GM18868 (cell line): ENCODE results near the gene PLXNA4.

Experiments used
- ATAC-seq: cut with Tn5 transposase; IDR thresholded peaks from one replicate; pipeline ENCODE4 v1.9.1; 2021; ENCODE audit warnings: mild to moderate bottlenecking, moderate library complexity; ENCODE audit not compliant: unreplicated experiment

The PLXNA4 gene

DNA sequence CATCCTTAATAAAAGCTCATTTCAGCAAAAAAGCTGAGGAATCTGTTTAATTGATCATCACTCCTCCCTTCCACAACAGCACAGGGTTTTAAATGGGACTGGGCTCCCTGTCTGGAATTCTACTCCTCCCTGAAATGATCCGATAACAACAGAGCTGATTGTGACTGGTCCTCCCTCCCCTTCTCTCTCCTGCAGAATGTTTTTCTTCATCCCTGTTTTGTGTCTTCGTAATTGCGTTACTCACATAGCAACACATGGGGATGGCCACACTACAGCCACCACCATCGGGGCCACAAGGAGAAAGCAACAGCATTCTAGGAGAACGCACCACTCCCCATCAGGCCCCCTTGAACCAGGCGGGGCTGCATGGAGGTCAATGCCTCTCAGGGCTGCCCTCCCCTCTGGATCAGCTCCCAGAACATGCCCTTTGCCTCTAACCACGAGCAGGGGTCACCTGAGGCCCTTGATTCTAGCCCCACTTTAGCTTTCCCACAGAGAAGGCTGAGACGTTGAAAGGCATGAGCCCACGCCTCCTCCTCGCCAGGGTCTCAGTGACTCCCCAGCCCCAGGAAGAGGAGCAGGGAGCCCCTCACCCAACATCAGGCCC, 152.6 kb downstream of the PLXNA4 start:
- ATAC-seq, result no peak

DNA sequence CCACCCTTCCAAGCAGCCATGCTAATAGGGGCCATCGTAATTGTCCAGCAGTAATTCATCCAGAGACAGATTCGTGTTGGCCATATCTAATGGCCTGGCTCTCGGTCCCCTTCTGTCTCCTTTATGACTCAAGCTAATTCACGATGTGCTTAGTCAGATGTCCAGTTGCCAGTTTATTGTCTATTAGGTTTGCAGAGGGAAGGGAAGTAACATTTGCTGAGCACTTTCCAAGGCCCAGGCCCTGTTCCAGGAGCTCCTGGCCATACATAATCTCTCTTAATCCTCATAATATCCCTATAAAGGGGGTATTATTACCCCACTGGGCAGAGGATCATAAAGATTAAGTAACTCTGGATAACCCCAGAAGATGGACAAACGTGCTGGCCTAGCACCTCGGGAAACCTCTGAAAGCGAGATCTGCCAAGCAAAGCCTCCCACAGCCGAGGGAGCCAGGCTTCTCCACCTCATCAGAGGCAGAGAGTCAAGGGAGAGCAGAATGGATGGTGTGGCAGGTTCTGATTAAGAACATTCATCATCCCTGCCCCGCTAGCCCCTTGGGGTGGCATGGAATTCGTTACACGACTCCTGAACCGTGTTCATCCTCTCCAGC, 153.7 kb downstream of the PLXNA4 start:
- ATAC-seq, result no peak

DNA sequence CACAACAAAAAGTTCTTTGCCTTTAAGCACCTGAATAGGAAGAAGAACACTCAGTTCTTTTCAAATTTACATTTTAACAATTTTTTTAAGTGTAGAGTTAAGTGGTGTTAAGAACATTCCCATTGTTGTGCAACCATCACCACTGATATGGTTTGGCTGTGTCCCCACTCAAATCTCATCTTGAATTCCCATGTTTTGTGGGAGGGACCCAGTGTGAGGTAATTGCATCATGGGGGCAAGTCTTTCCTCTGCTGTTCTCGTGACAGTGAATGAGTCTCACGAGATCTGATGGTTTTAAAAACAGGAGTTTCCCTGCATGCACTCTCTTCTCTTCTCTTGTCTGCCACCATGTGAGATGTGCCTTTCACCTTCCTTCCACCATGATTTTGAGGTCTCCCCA, 155.7 kb downstream of the PLXNA4 start:
- ATAC-seq, result no peak

DNA sequence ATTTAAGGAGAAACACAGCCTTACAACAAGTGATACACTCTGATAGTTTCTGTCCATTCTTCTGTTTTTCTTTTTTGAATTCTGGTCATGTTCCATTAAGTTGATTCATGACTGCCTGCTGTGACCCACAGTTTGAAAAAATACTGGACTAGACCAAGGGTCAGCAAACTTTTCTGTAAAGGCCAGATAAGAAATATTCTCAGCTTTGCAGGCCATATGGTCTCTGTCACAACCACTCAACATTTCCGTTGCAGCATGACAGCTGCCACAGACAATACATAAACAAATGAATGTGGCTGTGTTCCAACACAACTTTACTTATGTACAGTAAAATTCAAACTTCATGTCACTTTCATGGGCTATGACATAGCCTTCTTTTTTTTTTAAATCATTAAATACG, 156.7 kb downstream of the PLXNA4 start:
- no peak for ATAC-seq

DNA sequence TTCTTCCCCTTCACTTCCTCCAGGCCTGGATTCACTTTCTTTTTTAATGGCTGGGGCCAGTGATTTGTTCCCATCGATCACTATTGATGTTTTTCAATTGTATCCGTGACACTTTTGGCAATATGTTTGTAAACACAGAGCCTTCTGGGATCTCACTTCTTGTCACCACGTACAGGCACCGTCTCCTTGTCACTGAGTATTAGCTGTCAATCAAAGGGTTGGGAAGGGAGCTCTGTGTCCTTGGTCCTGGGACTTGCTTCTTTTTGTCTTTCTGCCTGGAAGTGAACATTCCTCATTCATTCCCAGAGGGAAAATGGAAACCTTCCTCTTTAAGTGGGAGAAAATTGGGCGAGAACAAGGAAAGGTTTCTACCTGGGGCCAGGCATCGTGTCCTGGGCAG, 157.4 kb downstream of the PLXNA4 start:
- no peak for ATAC-seq

DNA sequence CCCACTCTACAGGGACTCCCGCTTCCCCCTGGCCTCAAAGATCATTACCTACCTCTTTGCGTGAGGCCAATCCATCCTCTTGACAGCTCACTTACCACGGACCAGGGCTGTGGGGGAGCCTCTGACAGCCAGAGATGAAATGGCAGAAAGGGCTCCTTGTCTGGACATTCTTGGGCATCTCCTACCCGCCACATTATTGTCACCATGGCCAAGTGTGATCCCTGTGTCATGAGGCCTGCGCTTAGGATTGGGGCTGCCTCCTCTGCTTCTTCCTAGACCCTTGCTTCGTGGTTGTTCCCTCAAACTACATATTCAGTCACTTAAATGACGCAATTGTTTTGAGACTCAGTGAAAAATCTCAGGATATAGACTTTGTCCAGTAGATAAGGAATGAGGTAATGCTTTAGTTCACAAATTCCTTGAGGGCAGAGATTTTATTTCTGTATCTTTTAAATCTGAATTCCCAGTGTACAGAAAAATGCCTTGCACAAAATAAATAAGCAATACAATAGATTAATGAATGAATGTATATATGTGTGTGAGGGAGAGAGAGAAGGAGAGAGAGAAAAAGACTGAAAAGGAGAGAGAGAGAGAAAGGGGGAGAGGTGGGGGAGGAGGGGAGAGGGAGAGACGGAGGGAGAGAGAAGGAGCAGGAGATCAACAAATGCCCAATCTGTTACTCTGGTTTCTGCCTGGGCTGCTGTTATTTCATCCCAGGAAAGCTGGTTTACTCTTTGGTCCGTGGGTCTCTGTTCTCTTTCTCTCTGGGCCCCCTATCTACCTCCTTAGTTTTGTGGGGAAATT, 159.0 kb downstream of the PLXNA4 start:
- no peak for ATAC-seq

DNA sequence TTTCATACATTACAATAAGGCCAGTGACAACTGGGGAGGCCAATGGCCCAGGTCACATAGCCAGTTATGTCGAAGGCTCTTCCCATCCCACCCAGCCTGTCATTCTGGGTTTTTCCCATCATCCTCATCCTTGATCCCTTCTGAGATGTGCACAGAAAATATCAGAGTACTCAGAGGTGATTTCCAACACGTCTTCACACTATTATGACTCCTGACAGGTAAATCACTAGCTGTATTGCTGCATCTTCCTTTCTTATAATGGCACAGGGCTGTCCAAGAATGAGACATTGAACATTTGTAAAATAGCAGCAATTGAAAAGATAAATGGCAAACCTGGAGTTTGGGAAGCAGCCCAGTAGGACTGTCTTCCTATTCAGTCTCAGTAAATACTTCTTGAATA, 159.9 kb downstream of the PLXNA4 start:
- no peak for ATAC-seq

DNA sequence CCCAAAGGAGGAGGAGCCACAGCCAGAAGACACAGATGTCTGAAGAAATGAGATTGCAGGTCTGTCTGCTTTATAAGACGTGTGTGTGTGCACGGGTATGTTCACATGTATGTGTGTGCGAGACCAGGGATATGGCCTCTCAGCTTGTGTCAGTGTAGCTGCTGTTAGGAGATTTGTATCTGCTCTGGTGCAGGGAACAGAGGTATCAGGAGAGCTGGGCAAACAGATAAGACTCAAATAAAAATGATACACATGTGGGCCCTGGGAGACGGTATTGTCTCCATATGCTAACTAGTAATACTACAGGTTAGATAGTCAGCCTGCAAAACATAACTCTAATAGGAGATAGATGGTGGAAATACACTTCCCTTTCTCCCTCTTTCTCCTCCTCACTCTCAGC, 161.0 kb downstream of the PLXNA4 start:
- no peak for ATAC-seq

DNA sequence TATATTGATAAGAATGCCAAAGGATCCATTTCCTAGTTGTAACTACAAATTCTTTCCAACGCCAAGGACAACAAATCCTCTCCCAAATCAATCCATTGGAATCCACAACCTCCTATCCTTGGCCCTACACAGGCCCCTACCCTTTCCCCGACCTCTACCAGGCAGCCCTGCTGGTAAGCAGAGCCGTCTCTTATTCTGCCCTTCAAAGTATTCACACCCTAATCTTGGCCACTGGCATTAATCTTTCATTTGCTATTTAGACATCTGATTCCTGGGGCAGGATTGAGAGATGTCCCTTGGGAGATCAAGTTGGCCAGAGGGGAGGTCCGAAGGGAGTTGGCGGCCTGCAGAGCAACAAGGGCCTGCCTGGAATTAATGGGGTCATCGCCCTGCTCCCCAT, 161.4 kb downstream of the PLXNA4 start:
- ATAC-seq, result no peak

DNA sequence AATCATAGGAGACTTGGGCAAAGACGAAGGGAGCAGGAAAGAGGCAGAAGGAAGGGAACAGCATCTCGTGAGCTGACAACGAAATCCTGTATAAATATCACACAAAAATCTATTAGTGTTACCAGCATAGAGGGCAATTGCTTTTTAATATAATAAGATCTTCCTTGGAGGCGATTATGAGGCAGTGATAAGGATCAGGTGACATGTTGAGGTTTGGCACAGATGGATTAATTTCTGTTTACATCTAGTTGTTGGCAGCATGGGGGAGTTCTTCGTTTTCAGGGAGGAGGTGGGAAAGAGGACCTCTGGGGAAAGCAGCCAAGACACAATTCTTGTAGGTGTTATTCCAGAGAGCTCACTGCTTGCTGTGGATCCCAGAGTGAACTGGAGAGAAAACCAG, 163.8 kb downstream of the PLXNA4 start:
- no peak for ATAC-seq

DNA sequence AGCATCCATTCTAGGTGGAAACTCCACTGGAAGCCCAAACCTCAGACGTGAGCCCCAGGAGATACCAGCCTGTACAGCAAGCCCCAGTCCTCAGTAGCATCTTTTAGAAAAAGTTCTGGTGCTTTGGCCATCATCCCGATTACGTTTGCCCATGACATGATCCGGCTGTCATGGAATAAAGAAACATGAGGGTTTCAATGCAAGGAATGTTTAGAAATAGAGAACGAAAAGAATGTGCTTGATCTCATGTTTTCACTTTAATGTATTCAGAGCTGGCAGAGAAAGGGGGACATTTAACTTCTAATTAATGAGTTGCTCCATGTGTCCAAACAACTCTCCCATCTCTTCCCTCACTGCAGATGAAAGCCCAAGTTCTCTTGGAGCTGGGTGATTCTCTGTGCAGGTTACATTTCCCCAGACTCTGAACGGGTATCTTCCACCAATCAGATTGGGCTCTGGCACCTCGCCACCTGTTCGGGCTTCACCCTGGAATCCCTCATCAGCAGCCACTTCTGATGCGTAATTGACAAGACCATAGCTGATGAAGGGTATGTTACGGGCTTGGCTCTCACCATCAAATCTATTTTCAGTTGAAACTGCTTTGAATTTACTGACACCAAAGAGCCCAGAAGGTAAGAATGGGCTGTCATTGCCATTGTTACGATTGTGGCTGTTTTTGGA, 165.3 kb downstream of the PLXNA4 start:
- ATAC-seq, result no peak

DNA sequence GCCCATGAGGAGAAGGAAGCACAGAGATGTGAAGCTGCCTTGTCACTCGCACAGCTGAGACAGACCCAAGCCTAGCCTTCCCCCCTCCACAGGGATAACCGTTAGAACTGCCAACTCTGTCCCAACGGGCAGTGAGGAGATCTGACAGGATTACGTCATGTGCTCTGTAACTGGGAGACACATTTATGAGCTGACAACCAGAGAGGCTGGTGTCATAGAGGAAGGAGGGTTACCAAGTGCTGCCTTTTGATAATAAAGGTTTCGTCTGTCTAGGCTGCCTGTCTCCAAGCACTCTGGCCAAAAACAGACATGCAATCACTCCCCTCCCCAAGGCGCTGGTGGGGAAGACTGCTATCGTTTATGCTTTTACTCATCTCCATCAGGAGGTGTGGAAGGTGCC, 165.9 kb downstream of the PLXNA4 start:
- ATAC-seq, result no peak

DNA sequence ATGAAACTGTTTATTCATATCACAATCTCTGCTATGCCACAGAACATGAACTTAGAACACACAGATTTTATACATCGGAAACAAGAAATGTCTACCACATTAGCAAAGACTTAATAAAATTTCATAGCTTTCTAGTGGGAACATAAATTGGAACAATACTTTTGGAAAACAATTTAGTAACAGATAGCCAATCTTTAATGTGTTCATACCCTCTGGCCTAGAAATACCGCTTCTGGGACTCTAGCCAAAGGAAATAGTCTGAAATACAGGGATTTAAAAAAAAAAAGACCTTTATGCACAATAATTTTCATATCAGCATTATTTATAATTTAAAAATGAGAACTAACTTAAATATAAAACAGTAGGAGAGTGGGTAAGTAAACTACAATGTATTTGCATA, 168.5 kb downstream of the PLXNA4 start:
- ATAC-seq, result no peak

DNA sequence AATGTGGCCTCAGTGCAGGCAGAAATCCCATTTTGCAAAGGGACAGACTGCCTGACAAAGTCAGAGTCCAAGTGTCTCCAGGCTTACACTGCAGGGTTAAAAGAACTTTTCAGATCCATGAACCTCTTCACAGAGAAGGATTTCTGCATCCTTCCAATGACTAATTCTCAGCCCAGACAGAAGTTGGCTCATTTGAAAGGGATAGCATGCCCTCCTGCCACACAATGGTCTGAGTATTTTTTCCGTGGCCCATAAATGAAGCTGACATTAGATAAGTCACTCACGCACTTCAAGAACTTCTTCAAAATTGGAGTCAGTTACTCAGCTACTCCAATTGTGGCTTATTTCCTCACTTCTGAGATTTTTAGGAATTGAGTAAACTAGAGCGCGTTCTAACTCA, 170.2 kb downstream of the PLXNA4 start:
- ATAC-seq, result no peak

DNA sequence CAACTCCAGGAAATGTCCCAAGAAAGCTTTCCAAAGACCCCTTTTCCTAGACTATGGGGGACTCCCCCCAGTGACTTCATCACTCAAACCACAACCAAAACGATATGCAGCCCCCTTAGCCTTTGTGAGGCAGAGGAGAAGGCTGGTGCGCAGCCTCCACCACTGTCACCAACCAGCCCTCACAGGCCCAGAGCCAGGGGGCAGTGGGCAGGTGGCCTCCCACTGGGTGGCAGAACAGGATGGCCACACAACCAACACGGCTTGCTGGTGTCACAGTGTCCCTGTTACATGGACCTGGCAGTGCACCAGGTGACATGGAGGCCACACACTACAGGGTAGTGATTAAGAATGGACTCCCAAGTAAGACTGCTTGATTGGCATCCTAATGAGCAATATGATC, 172.0 kb downstream of the PLXNA4 start:
- no peak for ATAC-seq

DNA sequence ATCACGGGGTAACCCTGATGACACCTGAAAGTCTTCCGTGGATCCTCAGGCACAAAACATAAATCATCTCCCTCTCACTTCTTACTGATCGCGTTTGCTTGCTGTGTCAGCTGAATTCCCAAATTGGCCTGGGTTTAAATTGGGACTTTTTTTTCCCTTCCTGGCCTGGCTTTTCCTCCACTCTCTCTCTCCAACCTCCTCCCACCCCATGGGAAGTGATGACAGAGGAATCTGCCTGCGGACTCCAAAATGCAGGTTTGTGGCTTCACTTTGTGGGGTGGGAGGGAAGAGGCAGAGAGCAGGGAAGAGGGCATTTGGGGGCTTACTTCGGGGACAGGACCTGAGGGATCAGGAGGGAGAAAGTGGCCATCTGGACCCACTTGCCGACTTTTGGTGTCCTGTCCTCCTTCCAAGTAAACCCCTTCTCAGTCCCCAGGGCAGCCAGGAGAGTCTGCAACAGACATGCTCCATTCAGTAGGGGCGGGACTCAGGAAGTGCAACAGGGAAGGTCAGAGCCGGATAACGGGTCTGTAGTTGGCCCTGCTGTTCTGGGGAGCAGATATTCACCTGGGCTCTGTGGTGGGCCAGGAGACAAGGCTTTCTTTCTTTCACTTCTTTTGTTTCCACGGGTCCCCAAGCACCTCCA, 172.7 kb downstream of the PLXNA4 start:
- no peak for ATAC-seq

DNA sequence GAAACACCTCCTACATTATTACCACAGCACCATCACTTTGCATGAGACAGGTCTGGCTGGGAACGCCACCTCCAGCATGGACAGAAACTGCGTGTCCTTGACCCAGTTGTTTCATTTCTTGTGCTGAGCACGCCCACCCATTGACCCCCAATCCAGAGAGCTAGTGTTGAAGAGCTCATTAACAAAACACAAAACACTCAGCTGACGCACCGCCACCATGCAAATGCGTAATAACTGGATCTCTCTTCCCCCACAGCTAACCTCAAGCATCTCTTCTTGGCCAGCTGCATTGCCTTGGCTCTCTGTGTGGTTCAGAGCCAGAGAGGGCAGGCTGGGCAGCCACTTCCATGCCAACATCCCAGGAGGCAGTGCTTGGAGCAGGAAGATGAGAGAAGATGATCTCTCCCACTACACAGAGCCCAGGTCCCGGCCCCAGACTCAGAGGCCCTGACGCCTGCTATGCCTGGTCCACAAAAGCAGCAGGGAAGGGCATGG, 173.5 kb downstream of the PLXNA4 start:
- no peak for ATAC-seq

DNA sequence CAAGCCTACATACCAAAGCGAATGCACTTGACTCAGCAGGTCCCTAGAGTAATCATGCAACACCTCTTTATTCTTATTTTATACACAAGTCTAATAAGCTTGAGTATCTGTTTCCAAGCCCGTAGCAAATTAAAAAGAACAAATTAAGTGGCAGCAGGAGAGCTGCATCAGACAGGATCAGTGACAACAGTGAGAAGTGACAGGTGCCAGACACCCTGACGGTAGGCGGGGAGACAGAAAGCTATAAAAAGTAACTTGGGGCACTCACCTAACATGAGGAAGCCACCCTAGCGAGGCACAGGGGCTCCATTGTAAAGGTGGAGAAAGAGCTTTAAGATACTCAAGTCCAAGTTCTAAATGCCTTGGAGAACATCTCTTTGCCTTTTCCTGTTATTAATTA, 174.2 kb downstream of the PLXNA4 start:
- no peak for ATAC-seq

DNA sequence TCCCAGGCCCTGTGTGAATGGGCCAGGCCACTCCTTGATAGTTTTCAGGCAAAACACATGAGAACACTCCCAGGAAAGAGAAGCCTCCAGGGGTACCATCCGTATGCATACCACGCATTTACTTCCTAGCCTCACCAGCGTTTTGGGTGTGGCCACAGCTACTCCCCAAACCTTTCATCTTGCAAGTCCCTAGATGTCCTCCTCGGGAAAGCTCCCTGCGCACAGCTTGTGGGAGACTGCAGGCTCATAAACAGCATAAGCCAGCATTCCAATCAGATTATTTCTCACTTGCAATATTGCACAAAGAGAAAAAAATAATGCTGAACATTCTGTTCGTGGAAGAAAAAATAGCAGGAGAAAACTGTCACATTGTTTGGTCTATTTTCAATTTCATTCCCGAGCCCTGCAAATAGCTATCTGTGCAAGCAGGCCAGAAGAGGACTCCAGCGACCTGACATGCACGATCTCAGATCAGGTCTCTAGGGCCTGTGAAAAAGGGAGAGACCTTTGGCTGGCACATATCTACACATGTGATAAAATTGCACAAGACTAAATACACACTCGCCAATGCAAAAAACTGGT, 175.6 kb downstream of the PLXNA4 start:
- ATAC-seq, result no peak

DNA sequence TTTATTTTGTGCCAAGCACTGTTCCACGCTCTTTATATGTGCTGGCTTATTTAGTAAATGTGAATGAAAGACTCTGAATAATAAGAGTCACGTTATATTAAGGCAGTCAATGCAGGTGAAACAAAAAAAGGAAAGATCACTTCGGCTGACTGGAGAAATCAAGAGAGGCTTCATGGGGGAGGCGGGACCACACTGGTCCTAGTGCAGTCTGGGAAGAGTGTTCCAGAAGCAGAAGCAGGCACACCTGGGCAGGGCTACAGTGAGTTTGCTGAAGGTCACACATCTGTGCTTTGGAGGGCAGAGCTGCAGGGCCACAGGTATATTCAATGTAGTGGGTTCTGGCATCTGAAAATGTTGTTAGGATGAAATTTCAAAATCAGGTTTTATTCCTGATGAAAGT, 176.9 kb downstream of the PLXNA4 start:
- ATAC-seq, result no peak
